ENCODE results near the gene XYLT1.

Gene XYLT1

GRCh38 chr16:17168181-17168580, 302.6 kb downstream of the XYLT1 start:
- DNase-seq: no peak

GRCh38 chr16:17166095-17166494, 304.7 kb downstream of the XYLT1 start:
- DNase-seq: no peak

DNA sequence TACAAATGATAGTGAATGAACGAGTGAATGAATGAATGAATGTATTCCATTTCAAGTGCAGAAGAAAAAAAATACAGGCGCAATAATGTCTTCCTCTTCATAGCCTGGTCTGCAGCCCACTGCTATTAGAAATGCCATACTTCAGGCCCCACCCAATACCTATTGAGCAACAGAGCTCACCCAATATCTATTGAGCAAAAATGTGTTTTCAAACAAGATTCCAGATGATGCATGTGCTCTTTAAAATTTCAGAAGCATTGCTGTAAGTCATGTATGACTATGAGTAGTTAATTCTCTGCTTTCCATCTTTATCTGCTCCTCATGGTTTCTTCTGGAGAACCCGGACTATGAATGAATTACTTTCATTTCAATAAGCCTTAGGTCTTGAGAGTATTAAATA, 308.2 kb downstream of the XYLT1 start:
- DNase-seq: no peak

DNA sequence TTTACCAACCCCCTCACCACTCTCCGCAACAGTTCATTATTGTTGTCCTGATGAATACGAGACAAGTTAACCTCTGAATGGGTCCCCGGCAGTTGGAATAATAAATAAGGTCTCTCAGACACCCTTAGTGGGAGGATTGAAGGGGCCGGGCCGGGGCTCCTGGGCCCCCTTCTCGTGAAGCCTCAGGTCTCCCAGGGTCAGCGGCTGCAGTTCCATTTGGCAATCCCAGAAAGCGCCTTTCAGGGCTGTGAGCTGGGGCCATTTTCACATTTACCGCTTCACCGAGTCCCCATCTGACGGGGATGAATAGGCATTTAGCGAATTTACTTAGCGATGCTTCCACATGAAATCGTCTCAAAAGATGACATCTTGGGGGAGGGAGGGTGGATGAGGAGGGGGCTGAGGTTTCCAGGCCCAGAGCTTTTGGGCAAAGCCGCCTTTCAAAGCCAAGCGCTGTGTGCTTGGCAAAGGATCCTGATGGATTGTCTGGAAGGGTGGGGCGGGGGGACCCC, 309.8 kb downstream of the XYLT1 start:
- peak; percentile 37 for DNase-seq

GRCh38 chr16:17160285-17160853, 310.4 kb downstream of the XYLT1 start:
- peak; percentile 23 for DNase-seq

GRCh38 chr16:17159617-17160016, 311.1 kb downstream of the XYLT1 start:
- DNase-seq: no peak

- DNase-seq: no peak
Observed at GRCh38 chr16:17155936-17156335, 314.8 kb downstream of the XYLT1 start.

- DNase-seq: no peak
Observed at GRCh38 chr16:17155485-17155884, 315.3 kb downstream of the XYLT1 start.

GRCh38 chr16:17154981-17155380, 315.8 kb downstream of the XYLT1 start:
- no peak for DNase-seq

DNA sequence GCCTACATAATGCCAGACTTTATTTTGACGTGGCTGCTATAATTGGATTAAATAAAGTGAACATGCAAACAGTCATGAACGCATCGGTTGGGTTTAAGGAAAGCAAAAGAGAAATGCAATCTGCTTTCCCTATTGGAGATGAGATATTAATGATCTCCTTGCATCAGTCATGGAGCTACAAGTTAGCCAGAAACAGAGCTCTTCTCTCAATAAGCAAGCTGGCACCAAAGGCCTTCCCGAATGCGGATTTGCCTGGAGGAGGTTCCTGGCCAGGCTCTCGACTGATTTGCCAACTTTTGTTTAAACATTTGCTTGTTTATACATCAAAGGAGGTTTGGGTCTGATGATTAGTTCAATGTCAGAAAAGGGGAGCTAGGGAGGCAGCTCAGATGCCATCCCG, 318.4 kb downstream of the XYLT1 start:
- no peak for DNase-seq

GRCh38 chr16:17151335-17151734, 319.4 kb downstream of the XYLT1 start:
- no peak for DNase-seq

DNA sequence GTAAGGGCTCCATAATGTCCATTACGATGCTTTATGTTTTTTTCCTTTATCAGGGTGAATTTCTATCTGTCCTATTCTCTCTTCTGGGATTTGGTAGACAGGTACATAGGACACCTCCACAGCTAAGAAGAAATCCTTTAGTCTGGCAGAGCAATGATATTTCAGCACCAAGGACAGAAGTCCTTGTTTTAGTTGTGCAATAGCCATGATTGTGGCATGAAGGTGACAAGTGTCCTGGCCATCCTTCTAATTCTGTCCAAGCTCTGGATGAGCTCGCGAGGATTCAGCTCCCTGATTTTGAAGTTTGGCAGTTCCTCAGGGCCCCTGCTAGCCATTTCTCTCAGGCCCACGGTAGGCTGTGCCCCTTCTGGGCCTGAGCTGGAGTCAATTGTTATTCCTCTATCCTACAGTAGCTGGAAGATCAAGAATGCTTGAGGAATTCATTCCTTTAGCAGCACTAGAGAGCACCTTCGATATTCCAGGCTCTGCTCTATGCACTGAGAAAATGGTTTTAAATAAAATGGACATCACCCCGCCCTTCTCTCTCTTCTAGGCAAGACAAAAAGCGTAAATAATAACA, 320.8 kb downstream of the XYLT1 start:
- no peak for DNase-seq

- DNase-seq: no peak
Observed at GRCh38 chr16:17147942-17148341, 322.8 kb downstream of the XYLT1 start.

GRCh38 chr16:17145029-17145428, 325.7 kb downstream of the XYLT1 start:
- no peak for DNase-seq

- DNase-seq: no peak
Observed at GRCh38 chr16:17144431-17144830, 326.3 kb downstream of the XYLT1 start.

DNA sequence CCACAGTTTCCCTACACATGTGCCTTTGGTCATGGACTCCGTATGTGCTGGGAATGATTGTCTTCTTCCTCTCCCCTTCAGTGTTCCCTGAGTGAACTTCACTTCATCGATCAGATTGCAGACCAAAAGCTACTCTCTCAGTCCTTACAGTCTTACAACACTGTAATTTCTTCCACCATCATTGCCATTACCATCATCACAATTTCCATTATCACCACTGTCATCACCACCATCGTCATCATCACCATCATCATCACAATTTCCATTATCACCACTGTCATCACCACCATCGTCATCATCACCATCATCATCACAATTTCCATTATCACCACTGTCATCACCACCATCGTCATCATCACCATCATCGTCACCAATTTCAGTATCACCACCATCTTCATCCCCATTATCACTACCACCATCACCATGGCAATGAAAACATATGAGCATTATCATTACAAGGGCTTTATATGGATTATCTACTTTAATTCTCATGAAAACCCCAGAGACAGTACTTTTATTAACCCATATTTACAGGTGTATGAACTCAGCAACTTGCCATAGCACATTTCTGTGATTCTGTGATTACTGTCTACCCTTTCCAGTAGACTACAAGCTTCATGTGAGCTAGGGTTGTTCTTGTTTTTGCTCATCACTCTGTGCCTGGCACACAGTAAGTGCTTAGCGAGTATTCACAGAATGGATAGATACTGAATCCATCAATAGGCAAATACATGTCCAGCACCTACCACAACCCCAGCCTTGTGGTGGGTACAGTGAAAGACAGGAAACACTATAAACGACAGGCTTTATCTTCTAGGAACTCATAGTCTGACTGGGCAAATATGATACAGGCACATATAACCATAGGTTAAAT, 327.0 kb downstream of the XYLT1 start:
- no peak for DNase-seq

DNA sequence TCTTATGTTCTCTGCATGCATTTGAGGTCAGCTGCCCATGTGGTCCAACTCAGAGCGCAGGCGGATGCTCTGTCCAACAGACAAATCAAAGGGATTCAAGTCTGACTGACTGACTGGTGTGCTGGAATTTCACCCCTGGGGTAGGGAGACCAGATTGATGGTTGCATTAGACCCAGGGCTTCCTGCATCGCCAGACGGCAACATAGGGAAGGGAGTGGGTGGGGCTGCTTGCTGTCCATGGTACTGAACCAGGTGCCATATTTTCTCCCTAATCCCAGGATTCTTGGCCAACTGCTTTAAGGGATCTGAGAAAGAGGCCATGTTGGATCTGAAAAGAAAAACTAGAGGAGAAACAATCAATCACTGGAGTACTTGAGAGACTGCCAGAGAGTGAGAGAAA, 332.0 kb downstream of the XYLT1 start:
- no peak for DNase-seq

GRCh38 chr16:17135439-17135838, 335.3 kb downstream of the XYLT1 start:
- no peak for DNase-seq

GRCh38 chr16:17134586-17134985, 336.2 kb downstream of the XYLT1 start:
- no peak for DNase-seq

DNA sequence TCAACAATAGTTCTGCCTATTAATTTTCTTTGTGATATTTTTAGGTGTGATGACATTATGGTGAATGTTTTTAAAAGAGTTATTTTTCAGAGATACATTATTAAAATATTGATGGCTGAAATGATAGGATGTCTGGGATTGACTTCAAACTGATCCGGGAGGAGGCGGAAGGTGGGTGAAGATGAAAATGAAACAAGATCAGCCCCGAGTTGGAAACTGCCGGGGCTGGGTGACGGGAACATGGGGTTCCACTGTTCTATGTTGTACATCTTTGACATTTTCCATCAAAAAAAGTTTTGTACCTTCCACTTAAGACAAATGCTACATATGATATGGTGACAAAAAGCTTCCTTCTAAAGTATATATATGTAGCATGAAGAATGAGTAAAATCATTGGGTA, 336.9 kb downstream of the XYLT1 start:
- no peak for DNase-seq

DNA sequence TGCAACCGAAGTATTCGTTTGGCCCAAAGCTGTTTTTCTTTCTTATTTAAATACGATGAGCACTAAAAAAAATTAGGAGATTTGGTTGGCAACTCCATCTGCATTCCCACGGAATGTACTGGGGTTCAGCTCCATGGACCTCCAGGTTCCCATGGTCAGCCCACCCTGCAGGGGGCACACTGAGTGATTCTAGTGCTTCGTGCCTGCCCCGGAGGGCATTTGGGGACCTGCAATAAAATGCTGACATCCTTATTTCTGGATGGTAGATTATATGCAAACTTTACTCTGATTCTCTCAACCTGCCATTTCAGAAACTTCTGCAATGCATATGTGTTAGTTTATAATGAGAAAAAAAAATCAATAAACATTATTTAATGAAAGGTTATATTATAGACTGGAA, 339.4 kb downstream of the XYLT1 start:
- no peak for DNase-seq

DNA sequence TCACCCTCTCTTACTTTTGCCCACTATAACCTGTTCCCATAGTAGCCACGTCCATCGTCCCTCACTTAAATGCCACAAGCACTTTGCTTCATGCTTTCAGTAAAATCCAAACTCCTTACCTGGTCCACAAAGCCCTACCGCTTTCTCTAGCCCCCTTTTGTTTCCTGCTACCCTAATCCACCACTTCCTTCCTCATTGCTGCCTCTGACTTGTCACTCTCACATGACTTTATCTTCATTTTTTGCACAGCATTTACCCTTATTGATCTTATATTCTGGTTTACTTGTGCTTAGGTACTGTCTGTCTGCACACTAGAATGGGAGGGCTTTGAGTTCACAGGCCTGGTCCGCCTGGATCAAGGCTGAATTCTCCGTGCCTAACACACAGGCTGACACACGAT, 340.0 kb downstream of the XYLT1 start:
- no peak for DNase-seq

DNA sequence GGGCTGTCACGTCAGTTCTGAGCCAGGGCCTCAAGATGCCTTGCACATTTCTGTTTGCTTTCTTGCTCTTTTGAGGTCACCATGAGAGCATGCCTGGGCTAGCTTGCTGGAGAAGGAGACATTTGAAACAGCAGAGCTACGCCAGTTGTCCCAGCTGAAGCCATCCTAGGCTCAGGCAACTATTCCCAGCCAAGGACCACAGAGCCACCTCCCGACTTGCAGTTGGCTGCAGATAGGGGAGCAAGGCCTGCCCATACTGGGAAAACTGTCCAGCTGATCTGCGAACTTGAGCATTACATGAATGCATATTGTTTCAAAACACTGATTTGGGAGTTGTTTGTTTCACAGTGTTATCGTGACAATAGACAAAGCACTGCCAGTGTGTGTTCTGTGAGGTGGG, 340.8 kb downstream of the XYLT1 start:
- no peak for DNase-seq

DNA sequence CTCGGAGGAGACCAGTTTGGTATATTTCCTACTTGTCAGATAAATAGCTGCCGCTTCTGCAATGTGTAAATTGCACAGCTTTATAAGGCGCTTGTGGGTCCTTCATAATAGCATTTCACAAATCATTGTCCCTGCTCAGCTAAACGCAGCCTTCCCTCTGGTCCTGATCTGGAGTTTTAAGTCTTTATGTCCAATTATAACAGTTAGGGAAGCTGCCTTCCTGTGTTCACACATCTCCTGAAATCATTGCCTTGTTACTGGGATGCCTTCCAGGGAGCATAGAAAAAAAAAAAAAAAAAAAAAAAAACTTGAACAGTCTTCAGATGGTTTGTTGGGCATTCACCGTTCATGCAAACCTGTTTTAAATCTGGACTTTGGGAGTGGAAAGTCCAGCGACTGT, 342.0 kb downstream of the XYLT1 start:
- DNase-seq: no peak
